ENCODE measurements around the gene MRPL53.
"Not testable (repeated sequence)": the region's sequence is repeated elsewhere in the genome, so short reads cannot be mapped to it uniquely, and the experiment has no call there.

Gene MRPL53

DNA sequence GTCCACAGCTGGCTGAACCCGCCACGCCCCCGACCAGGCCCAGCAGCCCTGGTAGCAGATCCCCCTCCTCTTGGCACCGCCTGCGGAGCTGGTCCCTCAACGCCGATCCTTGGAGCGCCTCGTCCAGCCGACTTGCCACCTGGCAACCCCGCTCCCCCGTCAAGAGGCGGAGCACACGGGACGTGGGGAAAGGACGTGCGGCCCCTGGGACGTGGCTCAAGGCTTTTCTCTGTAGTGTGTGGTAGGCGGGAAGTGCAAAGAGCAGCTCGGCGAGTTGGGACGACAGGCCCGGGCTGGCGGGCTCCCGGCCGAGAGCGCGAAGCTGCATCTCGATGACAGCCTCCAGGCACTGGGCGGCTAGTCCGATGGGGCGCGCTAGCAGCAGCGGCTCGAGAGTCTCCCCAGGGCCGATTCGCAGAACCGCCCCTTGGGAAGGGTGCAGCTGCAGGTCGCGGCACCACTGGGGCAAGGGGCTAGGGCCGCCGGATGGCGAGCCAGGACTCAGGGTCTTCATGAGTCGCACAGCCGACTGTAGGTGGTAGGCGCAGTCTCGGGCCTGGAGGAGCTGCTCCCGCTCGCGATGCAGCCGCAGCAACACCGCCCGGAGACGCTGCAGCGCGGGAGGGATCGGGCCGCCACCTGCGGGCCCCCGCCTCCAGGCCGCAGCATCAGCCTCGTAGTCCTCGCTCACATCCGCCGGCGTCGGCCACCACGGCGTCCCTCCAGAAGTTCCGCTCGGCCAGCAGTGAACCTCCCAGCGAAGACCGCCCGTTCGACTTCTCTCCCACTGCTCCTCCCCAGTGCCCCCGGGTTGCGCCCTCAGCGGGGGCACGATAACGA, 9.7 kb upstream of the MRPL53 start:
- DNase-seq (ENCODE audit: low spot score) = peak; percentile 52

GRCh38 chr2:74481431-74481830, 9.0 kb upstream of the MRPL53 start:
- no peak for DNase-seq (ENCODE audit: low spot score)

GRCh38 chr2:74474899-74475298, 2.4 kb upstream of the MRPL53 start:
- DNase-seq (ENCODE audit: low spot score) = no peak

- no peak for DNase-seq (ENCODE audit: low spot score)
These were observed 2.0 kb upstream of the MRPL53 start for GRCh38 chr2:74474481-74474880.

- DNase-seq (ENCODE audit: low spot score) = no peak
These were observed 422 bp upstream of the MRPL53 start for GRCh38 chr2:74472945-74473258.

DNA sequence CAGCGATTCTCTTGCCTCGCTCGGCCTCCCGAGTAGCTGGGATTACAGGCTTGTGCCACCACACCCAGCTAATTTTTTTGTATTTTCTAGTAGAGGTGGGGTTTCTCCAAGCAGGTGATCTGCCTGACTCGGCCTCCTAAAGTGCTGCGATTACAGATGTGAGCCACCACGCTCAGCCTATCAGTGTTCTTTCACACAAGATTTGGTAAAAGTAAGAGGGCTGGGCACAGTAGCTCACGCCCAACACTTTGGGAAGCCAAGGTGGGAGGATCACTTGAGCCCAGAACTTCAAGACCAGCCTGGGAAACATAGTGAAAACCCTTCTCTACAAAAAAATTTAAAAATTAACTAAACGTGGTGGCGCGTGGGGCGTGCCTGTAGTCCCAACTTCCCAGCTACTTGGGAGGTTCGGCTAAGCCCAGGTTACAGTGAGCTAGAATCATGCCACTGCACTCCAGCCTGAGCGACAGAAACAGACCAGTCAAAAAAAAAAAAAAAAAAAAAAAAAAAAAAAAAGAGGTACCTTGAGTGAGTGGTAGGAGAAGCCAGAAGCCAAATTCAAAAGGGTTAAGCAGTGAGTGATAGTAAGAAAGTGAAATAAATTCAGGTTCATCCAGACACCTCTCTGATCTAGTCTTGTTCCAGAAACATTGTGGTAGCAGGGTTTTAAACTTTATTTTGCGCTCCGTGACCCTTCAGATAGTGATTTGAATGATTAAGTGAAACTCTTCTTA, 981 bp downstream of the MRPL53 start:
- DNase-seq (ENCODE audit: low spot score) = no peak

DNA sequence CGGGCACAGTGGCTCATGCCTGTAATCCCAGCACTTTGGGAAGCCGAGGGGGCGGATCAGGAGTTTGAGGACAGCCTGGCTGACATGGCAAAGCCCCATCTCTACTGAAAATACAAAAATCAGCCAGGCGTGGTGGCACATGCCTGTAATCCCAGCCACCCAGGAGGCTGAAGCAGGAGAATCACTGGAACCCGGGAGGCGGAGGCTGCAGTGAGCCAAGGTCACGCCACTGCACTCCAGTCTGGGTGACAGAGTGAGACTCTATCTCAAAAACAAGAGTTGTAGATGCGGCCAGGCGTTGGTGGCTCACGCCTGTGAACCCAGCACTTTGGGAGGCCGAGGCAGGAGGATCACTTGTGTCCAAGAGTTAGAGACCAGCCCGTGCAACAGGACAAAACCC, 1.7 kb downstream of the MRPL53 start:
- not testable (repeated sequence) for DNase-seq (ENCODE audit: low spot score)

DNA sequence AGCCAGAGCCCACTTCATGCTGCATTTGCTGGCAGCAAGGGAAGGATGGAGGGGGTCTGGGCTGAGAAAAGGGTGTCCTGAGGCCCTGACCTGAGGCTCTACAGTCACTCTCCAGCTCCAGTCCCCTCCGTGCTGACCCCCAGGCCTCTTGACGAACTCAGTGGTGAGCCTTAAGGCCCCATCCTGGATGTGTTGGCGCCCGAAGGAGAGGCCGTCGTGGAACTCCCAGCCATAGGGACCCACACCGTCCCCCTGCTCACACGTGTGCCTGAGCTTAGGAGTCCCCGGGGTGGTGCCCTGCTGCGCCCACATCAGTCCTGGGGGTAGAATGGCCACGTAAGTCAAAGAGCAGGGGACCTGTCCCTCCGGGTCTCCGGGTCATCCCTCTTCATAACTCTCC, 8.1 kb downstream of the MRPL53 start:
- peak; percentile 35 for DNase-seq (ENCODE audit: low spot score)

GRCh38 chr2:74462786-74463105, 9.7 kb downstream of the MRPL53 start:
- DNase-seq (ENCODE audit: low spot score) = no peak

DNA sequence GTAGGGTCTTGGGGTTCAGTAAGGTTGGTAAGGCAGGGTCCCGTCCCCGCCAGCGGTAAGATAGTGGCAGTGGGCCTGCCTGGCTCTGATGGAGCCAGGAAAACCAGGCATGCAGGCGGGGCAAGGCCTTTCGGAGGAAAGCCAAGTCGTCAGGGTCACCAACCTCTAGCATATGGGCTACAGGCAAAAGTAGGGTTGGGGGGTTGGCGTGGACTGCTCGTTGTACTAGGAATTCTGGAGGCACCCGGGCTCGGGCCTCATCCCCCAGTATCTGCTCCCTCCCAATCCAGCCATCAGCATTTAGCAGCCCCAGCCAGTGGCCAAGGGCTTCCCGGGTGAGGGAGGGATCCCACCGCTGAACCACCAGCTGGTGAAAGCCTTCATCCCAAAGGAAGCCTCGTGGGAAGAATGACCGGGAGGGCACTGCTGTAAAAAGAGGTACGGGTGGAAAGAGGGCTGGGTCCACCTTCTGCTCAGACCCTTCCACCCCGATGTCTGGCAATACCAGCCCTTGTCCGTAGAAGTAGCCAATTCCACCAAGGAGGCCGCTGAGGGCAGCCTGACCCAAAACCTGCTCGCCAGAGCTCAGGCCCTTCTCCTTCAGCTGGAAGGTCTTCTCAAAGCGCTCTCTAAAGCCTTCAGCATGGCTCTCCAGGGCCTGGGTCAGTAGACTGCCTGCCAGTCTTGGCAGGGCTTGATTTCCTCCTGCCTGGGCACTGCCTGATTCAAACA, 10.3 kb downstream of the MRPL53 start:
- no peak for DNase-seq (ENCODE audit: low spot score)

GRCh38 chr2:74461187-74462053, 11.1 kb downstream of the MRPL53 start:
- no peak for DNase-seq (ENCODE audit: low spot score)

DNA sequence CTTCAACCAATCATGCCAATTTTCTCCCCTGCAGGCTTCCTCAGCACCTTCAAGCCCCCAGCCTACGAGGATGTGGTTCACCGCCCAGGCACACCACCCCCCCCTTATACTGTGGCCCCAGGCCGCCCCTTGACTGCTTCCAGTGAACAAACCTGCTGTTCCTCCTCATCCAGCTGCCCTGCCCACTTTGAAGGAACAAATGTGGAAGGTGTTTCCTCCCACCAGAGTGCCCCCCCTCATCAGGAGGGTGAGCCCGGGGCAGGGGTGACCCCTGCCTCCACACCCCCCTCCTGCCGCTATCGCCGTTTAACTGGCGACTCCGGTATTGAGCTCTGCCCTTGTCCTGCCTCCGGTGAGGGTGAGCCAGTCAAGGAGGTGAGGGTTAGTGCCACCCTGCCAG, 12.3 kb downstream of the MRPL53 start:
- not testable (repeated sequence) for DNase-seq (ENCODE audit: low spot score)

DNA sequence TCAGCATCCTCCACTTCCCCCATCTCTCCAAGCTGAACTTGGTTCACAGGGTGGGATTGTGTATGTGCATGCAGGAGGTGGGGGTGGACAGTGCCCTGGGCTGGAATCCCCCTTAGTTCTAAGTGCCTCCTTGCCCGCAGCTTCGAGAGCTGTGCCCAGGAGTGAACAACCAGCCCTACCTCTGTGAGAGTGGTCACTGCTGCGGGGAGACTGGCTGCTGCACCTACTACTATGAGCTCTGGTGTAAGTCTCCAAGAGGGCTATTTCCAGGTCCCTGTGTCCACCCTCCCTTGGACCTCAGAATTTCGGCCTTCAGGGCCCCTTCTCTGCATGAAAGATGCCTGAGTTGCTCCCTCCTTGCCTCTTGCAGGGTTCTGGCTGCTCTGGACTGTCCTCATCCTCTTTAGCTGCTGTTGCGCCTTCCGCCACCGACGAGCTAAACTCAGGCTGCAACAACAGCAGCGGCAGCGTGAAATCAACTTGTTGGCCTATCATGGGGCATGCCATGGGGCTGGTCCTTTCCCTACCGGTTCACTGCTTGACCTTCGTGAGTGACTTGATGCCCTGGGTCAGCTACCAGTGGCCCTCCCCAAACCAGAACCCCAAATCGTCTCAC, 12.9 kb downstream of the MRPL53 start:
- DNase-seq (ENCODE audit: low spot score) = not testable (repeated sequence)

DNA sequence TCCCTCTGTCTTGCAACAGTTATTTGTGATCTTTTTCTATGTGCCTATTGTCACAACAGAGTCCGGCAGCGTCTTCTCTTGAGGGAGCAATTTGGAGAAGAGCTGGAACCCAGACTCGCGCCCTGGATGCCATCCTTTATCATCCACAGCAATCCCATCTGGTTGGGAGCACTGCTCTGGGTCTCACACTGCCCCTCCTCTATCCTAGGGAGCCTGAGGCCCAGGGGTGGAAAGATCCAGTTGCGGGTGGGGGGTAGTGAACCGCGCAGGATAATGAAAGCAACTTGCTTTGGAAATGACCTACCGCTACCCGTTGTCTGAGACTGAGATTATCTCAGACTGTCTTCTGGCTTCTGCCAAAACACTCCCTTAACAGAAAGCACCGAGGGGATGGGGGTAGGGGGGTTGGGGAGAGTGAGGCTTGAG, 13.5 kb downstream of the MRPL53 start:
- DNase-seq (ENCODE audit: low spot score) = no peak

- DNase-seq (ENCODE audit: low spot score) = peak; percentile 99
These were observed 14.1 kb downstream of the MRPL53 start, which contains the start of gene WBP1 for GRCh38 chr2:74458132-74458937. Gene WBP1, plus strand, starts transcription at chr2:74458438. Its CDS starts 165 bp downstream, at chr2:74458603.

- no peak for DNase-seq (ENCODE audit: low spot score)
These were observed 14.8 kb downstream of the MRPL53 start for GRCh38 chr2:74457549-74458131.

DNA sequence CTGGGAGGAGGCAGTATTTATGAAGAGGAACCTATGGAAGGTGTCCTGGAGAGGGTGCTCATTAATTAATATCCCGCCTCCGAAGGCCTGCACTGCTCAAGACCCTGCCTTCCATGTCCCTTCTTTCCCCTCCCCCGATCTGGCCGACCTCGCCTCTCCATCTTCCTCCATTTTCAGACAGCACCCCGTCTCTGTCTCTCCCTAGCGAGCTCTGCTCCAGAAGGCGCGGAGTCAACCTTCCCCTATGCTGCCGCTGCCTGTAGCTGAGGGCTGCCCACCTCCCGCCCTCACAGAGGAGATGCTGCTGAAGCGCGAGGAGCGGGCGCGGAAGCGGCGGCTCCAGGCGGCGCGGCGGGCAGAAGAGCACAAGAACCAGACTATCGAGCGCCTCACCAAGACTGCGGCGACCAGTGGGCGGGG, 15.3 kb downstream of the MRPL53 start:
- peak; percentile 34 for DNase-seq (ENCODE audit: low spot score)

- peak; percentile 93 for DNase-seq (ENCODE audit: low spot score)
These were observed 17.6 kb downstream of the MRPL53 start, which contains the start of gene INO80B for GRCh38 chr2:74454654-74455511. Gene INO80B, plus strand, starts transcription at chr2:74455087. Its CDS starts 30 bp downstream, at chr2:74455117.

GRCh38 chr2:74450570-74451190, 21.8 kb downstream of the MRPL53 start:
- no peak for DNase-seq (ENCODE audit: low spot score)

Data from hepatic stellate cell (primary cell).